GM19467 (cell line): ENCODE data around the gene GALNT17.
"Not testable (repeated sequence)": the region's sequence is repeated elsewhere in the genome, so short reads cannot be mapped to it uniquely, and the experiment has no call there.

ENCODE experiments used
- ATAC-seq: cut with Tn5 transposase; IDR thresholded peaks from one replicate; pipeline ENCODE4 v1.9.1; 2021; ENCODE audit warnings: mild to moderate bottlenecking, moderate library complexity; ENCODE audit not compliant: unreplicated experiment

The GALNT17 gene

DNA sequence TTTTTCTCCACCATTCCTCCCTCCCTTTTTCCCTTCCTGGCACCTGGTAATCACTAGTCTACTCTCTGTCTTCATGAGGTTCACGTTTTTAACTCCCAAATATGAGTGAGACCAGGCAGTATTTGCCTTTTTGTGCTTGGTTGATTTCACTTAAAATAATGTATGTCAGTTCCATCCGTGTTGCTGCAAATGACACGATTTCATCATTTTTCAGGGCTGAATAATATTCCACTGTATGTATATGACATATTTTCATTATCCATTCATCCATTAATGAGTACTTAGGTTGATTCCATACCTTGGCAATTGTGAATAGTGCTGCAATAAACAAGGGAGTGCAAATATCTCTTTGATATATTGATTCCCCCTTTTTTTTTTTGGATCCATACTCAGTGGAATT lies 25.8 kb downstream of the GALNT17 start:
- ATAC-seq = no peak

DNA sequence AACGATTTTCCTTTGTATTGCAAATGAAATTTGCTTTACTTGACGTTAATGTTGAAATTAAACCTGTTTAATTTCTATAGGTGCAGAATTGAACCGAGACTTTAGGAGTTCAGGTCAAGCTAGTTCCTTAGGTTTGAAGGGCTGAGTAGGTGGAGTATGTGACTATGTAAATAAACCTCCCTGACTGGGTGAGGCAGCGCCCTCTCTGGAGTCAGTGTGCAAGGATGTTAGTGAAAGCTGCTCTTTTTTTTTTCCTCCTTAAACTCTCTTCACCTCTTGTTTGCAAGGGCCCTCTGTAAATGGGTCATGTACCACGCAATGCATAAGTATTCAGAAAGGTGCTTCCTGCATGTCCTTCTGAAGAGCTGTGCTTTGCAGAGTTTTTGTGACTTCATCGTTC lies 33.8 kb downstream of the GALNT17 start:
- ATAC-seq = no peak

DNA sequence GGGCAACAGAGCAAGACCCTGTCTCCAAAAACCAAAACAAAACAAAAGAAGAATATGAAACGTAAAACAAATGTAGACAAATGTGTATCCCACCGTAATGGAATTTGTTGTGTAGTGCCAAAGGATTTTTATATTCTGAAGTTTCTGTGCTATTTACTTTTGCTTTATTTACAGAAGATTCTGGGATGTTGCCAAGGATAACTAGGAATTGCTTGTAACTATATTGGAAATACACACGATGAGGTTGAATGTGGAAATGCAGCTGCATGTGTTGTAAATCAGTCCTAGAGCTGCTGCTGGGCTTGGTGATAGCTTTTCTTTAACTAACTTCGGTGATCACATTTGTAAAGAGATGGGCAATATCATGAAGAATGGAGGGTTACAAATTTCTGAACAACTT lies 39.5 kb downstream of the GALNT17 start:
- ATAC-seq = no peak

DNA sequence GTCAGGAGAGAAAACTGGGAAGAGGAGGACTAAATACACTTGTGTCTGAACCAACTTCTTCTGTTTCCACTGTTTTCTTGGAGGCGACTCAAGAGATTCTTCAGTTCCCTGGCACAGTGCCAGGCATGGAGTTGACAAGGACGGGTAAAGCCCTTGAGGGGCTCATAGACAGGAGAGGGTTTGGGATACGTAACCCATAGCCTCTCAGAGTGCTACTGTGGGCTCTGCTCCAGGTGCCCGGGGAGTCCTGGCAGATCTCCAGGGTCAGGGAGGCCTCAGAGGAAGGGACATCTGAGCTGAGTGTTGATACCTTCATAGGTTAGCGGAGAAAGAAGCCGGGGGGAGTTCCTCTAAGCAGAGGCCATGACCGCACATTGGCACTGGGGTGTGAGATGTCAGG lies 42.0 kb downstream of the GALNT17 start:
- no peak for ATAC-seq

DNA sequence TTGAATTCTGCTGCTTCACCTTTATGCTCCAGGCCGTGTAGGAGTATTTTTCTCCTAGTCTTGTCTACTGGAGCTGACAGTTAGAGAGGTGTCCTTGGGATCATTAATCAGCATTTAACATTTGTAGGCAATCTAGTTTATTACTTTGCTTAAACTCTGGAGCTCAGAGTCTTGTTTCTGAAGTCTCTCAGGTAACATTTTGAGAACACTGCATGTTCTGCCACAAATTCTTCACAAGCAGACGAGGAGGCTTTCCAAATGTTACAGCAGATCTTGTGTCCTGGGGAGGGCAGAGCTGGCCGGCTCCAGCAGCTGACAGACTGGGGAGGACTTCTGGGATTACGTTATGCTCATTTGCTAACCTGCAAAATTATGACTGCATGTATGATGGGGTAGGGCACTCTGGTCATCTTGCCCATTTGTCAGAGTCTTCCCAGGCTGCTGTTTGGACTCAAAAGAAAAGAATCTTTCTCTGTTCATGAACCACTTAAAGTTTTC lies 50.5 kb downstream of the GALNT17 start:
- no peak for ATAC-seq

DNA sequence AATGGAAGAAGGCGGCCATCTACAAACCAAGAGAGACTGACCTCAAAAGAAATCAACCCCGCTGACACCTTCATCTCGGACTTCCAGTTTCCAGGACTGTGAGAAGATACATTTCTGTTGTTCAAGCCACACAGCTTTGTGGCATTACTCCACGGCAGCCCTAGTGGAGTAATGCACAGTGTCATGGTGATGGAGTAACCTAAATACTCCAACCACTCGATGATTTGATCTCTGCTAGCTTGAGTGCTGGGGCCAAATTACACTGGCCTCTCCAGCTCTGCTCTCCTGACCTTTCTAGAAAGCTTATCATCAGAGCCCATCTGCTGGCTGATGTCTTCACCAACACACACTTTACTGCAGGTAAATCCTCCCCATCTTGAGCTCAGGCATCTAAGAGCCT lies 52.2 kb downstream of the GALNT17 start:
- no peak for ATAC-seq

DNA sequence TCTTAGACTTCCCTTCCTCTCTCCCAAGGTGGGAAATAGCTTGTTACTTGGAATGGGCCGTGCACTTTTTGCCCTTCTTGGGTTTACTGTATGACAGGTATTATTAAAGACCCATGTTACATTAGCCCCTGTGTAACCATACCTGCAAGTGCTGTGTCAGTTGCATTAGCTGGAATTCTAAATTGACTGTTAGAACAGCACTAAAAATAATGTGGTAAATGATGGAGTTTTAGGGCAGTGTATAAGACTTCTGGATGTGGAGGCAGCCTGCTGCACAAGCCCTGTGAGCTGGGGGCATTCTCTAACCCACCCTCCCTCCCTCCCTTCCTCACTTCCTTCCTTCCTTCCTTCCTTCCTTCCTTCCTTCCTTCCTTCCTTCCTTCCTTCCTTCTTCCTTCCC lies 52.7 kb downstream of the GALNT17 start:
- ATAC-seq = no peak

DNA sequence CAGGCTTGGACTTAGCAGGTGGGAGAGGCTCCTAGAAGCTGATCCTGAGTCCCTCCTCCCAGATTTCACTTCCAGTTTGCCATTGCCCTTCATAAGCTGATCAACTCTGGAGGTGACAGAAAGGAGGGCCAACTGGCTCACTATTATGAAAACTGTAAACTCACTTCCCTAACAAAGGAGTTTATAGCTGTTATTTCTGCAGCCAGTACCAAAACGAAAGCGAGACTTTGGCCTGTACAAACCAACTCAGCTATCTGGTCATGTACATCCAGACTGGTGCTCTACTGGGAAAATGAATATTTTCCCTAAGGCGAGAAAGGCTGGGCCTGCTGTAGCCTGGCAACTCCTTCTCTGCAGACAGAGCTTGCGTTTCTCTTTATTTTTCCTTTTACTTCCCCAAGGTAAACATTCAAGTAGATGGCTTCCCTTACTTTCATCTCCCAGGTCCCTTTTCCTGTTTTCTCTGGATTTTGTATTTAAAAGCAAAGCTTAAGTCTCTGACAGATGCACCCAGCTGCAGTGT lies 54.7 kb downstream of the GALNT17 start:
- no peak for ATAC-seq

DNA sequence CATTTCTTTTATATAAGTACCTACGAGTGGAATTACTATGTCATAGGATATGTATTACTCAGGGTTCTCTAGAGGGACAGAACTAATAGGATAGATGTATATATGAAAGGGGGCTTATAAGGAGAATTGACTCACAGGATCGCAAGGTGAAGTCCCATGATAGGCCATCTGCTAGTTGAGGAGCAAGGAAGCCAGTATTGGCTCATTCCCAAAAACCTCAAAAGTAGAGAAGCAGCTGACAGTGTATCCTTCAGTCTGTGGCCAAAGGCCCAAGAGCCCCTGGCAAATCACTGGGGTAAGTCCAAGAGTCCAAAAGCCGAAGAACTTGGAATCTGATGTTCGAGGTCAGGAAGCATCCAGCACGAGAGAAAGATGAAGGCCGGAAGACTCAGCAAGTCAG lies 59.8 kb downstream of the GALNT17 start:
- no peak for ATAC-seq

DNA sequence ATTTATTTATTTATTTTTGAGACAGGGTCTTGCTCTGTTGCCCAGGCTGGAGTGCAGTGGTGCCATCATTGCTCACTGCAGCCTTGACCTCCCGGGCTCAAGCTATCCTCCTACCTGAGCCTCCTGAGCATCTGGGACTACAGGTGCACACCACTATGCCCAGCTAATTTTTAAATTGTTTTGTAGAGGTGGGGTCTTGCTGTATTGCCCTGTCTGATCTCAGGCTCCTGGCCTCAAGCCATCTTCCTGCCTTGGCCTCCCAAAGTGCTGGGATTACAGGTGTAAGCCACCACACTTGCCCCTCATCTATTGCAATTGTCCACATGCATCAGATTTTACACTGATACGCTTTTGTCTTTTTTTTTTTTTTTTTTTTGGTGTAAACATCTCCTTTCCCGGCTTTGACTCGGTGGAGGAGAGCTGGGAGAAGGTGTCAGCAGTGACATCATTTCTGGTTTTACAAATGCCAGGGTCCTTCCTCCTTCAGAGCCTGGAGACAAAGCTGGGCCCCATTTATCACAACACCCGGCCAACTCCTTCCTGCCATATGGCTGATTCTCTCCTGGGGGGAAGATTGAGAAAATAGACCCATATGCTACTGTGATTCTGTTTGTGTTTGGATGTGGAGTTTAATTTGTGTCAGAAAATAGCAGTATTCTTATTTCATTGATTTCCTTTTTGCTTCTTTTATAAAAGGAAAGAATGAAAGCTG lies 61.3 kb downstream of the GALNT17 start:
- ATAC-seq = no peak

DNA sequence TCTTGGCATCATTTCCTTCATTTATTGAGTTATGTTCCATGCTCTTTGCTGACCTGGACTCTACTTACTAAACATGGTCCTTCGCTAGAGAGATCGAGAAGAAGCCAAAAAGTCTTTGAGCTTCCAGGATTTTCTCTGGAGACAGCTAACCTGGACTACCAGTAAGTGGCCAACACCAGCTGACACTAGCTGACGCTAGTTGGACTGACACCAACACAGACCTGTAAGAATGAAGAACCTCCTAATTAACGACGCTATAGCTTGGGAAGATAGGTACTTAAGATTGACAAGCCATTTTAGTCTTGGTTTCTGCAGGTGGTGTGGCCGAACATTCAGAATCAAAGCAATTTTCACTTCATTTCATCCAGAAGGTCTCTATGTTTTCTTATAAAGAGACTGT lies 66.4 kb downstream of the GALNT17 start:
- ATAC-seq = no peak

DNA sequence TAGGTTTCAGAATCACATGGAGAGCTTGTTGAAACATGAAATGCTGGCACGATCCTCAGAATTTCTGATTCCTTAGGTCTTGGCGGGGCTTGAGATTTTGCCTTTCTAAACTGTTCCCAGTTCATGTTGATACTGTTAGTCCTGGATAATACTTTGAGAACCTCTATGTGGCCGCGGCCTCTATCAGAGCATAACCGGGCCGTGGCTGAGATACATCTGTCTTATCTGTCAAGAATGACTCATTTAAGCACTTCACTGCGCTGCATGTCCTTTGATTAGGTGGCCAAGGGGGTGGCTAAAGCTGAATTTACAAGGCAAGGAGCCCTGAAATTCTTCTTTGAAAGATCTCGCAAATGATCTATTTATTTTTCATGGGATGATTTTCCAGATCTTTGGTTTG lies 66.9 kb downstream of the GALNT17 start:
- ATAC-seq = no peak

DNA sequence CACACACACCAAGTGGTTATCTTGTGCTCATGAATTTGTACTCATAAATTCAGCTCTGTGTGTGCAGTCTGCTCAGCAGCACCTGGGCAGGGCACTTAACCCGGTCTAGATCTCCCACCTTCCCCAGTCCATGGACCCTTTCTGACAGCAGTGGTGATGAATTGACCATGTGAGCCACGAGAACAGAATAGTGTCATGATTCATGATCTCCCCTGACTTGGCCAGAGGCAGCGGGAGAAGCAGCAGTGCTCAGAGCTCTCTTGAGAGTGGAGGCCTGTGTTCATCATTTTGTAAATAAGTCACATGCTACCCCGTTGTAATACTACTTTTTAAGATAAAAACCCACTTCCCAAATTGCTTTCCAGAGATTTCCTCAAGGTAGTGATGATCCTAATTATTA lies 74.2 kb downstream of the GALNT17 start:
- ATAC-seq = no peak

DNA sequence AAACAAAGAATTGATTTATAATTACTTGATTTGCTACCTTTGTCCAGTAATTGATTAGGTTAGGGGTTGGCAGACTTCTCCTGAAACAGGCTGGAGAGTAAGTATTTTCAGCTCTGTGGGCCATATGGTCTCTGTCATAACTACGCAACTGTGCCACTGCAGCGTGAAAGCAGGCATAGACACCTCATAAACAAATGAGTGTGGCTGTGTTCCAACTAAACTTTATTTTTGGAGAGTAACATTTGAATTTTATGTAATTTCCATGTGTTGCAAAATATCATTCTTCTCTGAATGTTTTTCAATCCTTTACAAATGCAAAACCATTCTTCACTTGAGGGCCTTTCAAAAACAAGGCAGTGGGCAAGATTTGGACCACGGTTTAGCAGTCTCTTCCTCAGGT lies 76.9 kb downstream of the GALNT17 start:
- no peak for ATAC-seq

DNA sequence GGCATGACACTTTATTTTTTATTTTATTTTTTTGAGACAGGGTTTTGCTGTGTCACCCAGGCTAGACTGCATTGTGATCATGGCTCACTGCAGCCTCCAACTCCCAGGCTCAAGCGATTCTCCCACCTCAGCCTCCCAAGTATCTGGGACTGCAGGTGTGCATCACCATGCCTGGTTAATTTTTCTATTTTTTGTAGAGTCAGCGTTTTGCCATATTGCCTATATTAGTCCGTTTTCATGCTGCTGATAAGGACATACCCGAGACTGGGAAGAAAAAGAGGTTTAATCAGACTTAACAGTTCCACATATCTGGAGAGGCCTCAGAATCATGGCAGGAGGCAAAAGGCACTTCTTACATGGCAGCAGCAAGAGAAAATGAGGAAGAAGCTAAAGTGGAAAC lies 77.5 kb downstream of the GALNT17 start:
- ATAC-seq = not testable (repeated sequence)

DNA sequence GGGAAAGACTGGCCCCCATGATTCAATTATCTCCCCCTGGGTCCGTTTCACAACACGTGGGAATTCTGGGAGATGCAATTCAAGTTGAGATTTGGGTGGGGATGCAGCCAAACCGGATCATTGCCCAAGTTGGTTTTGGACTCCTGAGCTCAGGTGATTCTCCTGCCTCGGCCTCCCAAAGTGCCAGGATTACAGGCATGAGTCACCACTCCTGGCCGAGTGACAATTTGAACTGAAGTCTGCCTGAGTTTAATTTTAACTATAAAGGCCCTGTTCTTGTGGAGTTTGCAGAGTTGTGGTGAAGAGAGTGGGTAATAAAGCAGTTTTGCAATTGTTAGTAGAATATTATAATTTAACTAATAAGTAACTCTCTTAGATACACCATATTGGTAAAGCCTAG lies 78.3 kb downstream of the GALNT17 start:
- no peak for ATAC-seq

DNA sequence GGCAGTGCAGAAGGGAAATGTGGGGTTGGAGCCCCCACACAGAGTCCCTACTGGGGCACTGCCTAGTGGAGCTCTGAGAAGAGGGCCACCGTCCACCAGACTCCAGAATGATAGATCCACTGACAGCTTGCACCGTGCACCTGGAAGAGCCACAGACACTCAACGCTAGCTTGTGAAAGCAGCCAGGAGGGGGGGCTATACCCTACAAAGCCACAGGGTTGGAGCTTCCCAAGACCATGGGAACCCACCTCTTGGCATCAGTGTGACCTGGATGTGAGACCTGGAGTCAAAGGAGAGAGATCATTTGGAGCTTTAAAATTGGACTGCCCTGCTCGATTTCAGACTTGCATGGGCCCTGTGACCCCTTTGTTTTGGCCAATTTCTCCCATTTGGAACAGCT lies 80.5 kb downstream of the GALNT17 start:
- not testable (repeated sequence) for ATAC-seq

DNA sequence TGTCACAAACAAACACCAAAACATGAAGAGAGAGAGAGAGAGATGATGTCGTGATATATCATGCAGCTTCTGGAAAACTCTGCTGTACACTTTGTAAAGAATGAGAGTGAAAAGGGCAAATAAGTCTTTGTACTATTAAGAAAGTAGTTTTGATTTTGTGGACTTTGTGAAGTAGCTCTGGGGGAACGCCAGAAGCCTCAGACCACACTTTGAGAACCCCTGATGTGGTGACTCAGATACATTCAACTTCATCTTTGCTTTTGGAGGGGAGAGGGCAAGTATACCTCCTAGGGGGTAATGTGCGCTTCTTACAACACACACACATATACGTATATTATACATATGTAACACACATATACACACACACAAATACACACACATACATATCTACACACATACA lies 84.3 kb downstream of the GALNT17 start:
- ATAC-seq = no peak

DNA sequence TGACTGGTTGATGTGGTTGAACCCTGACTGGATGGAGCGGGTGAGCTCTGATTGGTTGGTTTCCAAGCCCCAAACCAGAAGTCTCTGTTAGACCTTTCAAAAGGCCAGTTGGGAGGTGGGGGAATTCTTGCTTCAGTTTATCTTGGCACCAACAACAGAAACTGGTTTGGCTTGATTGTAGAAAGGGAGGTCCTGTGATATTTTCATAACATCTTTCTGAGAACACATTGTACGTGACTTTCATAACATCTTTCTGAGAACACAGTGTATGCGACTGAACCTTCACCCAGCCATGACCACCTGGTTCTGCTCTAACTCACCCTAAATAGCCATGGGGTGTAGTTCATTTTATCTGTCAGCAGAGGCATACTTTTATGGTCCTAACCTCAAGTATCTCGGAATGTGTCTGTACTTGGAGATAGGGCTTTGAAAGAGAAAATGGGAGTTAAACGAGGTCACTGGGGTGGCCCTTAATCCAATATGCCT lies 88.3 kb downstream of the GALNT17 start:
- no peak for ATAC-seq

DNA sequence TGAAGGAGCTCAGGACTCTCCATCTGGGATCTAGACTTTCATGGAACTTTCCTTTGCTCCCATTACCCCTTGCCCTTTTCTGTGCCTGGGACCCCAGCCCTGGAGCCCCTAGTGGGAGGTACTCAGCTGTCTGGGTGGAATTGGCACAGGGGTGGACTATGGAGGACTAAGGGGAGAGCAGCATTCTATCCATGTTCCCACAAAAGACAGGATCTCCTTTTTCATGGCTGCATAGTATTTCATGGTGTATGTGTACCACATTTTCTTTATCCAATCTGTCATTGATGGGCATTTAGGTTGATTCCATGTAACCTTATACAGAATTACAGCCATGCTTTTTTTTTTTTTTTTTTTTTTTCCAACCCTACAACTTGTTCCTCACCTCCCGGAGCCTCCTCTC lies 89.1 kb downstream of the GALNT17 start:
- ATAC-seq = no peak

DNA sequence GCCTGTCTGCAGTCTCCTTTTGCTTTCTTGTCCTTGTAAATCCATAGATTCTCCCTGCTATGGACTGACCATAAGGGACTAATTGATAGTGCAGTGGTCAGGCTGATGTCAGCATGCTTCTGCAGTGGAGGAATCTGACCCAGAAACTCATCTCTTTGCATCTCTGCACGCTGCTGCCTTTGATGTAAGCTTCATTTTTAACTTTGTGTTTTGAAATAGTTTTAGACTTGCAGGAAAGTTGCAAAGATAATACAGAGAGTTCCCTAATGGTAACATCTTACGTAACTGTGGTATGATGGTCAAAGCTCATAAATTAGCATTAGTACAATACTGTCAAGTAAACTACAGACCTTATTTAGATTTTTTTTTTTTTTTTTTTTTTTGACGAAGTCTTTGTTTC lies 89.6 kb downstream of the GALNT17 start:
- ATAC-seq = no peak

DNA sequence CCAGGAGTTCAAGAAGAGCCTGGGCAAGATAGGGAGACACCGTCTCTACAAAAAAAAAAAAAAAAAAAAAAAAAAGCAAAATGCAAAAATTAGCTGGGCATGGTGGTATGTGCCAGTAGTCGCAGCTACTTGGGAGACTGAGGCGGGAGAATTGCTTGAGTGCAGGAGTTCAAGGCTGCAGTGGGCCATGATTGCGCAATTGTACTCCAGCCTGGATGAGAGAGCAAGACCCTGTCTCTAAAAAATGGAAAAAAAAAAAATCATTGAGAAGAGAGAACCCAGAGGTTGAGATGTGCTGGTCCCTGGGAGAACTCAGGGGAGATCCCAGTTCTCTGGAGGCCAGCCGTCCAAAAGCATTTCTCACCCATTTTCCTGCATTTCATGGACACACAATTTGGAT lies 95.2 kb downstream of the GALNT17 start:
- ATAC-seq = no peak

DNA sequence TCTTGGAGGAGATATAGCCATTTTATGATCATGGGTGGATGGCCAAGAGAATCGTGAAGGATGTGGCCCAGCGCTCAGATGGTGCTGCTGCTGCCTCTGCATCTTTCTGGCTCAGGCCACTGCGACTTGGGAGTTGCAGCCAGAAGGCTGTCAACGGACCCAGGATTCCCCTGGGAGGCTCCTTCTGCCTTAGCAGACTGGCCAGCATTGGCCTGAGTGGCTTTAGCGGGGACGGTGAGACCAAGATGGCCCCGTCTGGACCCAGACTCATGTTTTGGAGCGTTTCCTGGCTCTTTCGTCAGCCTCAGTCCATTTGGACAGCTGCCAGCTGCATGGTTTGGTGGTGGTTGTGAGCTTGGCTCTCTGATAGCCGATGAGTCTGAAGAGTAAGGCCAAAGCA lies 97.2 kb downstream of the GALNT17 start:
- no peak for ATAC-seq
